Heart left ventricle (tissue), 16 donors: ENCODE measurements around the gene LAMA2. TPM values are rescaled to one million over a fixed set of nuclear protein-coding genes. Genes with fewer than 3 reads are reported as not detected.

Experiments used
- ATAC-seq, 4 donors: fragments of 200-7000 bp; cut with Tn5 transposase; one replicate each; pipeline ENCODE4 v1.9.1; 2020 to 2022; ENCODE audit warnings: moderate library complexity in 4 of 4, mild to moderate bottlenecking in 3 of 4, moderate number of reproducible peaks in 1 of 4
- DNase-seq, 5 donors: peaks; one replicate each; pipeline ENCODE4 v3.0.0-alpha.2; 2020
- H3K27ac ChIP-seq, 12 donors: fragments of 200-600 bp; sonication (generic) in 4 of 12; one replicate each; pipeline versions ENCODE4 v1.5.0 to v1.8.0; 2016 to 2022; ENCODE audit warnings: mild to moderate bottlenecking in 2 of 12
- H3K27me3 ChIP-seq, 9 donors: fragments of 200-600 bp; sonication (generic) in 2 of 9; one replicate each; pipeline versions ENCODE4 v1.5.1 to v1.8.0; 2016 to 2022; ENCODE audit warnings: mild to moderate bottlenecking in 3 of 9
- H3K36me3 ChIP-seq, 9 donors: fragments of 200-600 bp; sonication (generic) in 2 of 9; one replicate each; pipeline versions ENCODE4 v1.5.0 to v1.8.0; 2018 to 2022; ENCODE audit warnings: mild to moderate bottlenecking in 2 of 9
- H3K4me1 ChIP-seq, 12 donors: fragments of 200-600 bp; sonication (generic) in 4 of 12; one replicate each; pipeline versions ENCODE4 v1.5.0 to v1.8.0; 2016 to 2022; ENCODE audit warnings: mild to moderate bottlenecking in 3 of 12
- H3K4me3 ChIP-seq, 12 donors: fragments of 200-600 bp; sonication (generic) in 4 of 12; one replicate each; pipeline versions ENCODE4 v1.5.0 to v1.8.0; 2017 to 2022; ENCODE audit warnings: mild to moderate bottlenecking in 9 of 12, moderate library complexity in 4 of 12
- H3K9me3 ChIP-seq, 12 donors: fragments of 200-600 bp; sonication (generic) in 4 of 12; one replicate each; pipeline versions ENCODE4 v1.5.0 to v1.8.0; 2016 to 2022; ENCODE audit warnings: mild to moderate bottlenecking in 1 of 12
- POLR2A ChIP-seq, 2 donors: fragments of 450-650 bp; IDR thresholded peaks; one replicate each; pipeline ENCODE4 v1.6.1; 2017; ENCODE audit warnings: antibody characterized with exemption in 2 of 2, mild to moderate bottlenecking in 2 of 2, moderate library complexity in 2 of 2
- WGBS, 4 donors: extraction: QIAGEN DNeasy Blood & Tissue Kit in 2 of 4; methylation state at CpG; one replicate each; pipeline versions ENCODE4 v1.1.5 to v1.1.7; 2013 to 2018; 5-methylcytosine and 5-hydroxymethylcytosine counted together
- intact Hi-C, 10 donors: fragments of 100-400 bp; cut with DNase I; formaldehyde crosslinking; loops; one replicate each; pipeline versions ENCODE4 v1.11.1 to v1.14.2; 2022
- polyA plus RNA-seq, 2 donors: library from polyadenylated mRNA; stranded (reverse); fragments of 200-250 nt; gene quantifications; one replicate each; pipeline ENCODE4 v1.2.3, GENCODE V29; 2013
- total RNA-seq, 9 donors: library from RNA; depleted of rRNA in 2 of 9; stranded (reverse); fragments of >200 nt in 2 of 9; fragmentation: NEBNext Ultra II Directional in 3 of 9; extraction: Animal tissue kit (Norgen Biotek cat#: 25700) in 3 of 9; gene quantifications; one replicate each; pipeline versions ENCODE4 v1.1.0 to v1.2.4, GENCODE V29; 2016 to 2023
- TF ChIP-seq, protein P1 (sequence below), 12 donors: fragments of 200-600 bp; sonication (generic) in 4 of 12; IDR thresholded peaks; one replicate each; pipeline versions ENCODE4 v1.5.0 to v1.8.0; 2018 to 2022; ENCODE audit warnings: antibody characterized with exemption in 12 of 12, mild to moderate bottlenecking in 5 of 12
- donor health status: ischemic (EF 13 %, LVEDD 7.1; RV severe dilation, severe dysfunction).
- donor health status: healthy with polysubstance abuse.
- donor health status: DM: no; HTN: yes; CAD: no.
- donor health status: DM: no; HTN: no; CAD: no.
- donor health status: ischemic (EF 25% LVEDD 6.9; RV normal size, moderate dysfunction).
- donor health status: ischemic (EF 25% LVEDD 5.7; RV mildly dilated, moderate dysfunction).
- donor health status: healthy.
- donor health status: DM: yes; HTN: yes; CAD: no.
- donor health status: ischemic (EF 35%, LVEDD 5.7; RV mildly dilated, moderate dysfunction).
- donor health status: nonischemic (EF 11% LVEDD 7.7; RV severe dilation, severe dysfunction).
- donor health status: DM: yes; HTN: yes; CAD: no.
- donor health status: PGD.
- donor health status: ischemic (EF 29% LVEDD 5.4; RV normal size, mild dysfunction).
- donor health status: nonischemic (EF 23%, LVEDD 6.1; RV moderate dilation, normal function).

LAMA2 gene
- total and polyA plus RNA-seq, 11 donors, result 34.8 to 299 (median 206) TPM

DNA sequence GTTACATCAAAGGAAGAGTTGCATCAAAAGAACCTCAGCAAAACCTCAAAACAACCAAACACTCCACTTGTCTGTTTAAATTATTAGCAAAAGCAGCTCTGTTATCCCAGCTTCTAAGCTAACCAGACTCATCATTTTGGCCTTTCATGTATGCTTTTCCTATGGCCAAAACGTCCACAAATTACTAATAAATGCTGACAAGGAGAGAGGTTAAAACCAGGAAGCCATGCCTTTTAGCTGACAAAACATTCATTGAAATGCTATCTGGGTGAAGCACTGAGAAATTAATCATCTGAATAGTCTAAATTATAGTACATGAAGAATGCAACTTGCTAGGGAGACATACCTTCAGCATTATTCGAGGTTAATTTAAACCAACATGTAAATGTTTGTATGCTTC is 80.6 kb downstream of the LAMA2 start:
- Histone ChIP-seq H3K27me3 (no peaks in the 10 kb centered on the region), H3K36me3 (peaks cover 0 to 9% (median 0%) of the 10 kb centered on the region in 9 donors), H3K4me3 (no peak overlapping the region), H3K4me1 (peaks cover 0 to 49% (median 19%) of the 10 kb centered on the region in 12 donors), H3K27ac (no peak overlapping the region), H3K9me3 (no peaks in the 10 kb centered on the region)
- TF ChIP-seq, protein P1, sequence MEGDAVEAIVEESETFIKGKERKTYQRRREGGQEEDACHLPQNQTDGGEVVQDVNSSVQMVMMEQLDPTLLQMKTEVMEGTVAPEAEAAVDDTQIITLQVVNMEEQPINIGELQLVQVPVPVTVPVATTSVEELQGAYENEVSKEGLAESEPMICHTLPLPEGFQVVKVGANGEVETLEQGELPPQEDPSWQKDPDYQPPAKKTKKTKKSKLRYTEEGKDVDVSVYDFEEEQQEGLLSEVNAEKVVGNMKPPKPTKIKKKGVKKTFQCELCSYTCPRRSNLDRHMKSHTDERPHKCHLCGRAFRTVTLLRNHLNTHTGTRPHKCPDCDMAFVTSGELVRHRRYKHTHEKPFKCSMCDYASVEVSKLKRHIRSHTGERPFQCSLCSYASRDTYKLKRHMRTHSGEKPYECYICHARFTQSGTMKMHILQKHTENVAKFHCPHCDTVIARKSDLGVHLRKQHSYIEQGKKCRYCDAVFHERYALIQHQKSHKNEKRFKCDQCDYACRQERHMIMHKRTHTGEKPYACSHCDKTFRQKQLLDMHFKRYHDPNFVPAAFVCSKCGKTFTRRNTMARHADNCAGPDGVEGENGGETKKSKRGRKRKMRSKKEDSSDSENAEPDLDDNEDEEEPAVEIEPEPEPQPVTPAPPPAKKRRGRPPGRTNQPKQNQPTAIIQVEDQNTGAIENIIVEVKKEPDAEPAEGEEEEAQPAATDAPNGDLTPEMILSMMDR (IDR thresholded peaks at IDR 0.05), result no peak
- no peak for TF ChIP-seq POLR2A (IDR thresholded peaks at IDR 0.05)
- DNase-seq (no peak), ATAC-seq (no peak)
- intact Hi-C loops, result no loop called here
- 53 to 67% (median 54%) methylated on average over 2 of the region's 2 CpGs for WGBS, 4 donors

DNA sequence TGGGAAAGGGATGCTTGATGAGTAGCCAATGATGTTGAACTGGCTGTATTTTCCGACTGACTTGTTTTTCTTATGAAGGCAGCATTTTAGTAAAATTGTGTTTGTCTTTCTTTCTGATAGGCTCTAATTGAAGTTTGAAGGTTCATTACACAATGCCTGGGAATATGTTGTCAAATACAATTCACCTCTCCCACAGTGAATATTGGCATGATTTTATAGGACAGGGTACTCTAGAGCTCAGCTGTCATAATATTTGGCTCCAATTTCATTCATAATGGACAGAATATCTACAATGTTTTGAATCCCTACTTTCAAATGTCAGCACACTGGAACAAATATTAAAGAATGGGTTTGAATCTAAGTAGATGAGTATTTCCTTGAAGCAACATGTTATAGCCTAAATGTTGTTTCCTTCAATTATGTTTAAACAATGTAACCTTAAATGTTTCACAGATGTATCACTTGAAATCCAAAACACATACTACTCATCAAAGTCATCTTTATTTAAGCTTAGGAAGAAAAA is 81.4 kb downstream of the LAMA2 start:
- DNase-seq (no peak), ATAC-seq (no peak)
- intact Hi-C loops, result no loop called here
- Histone ChIP-seq H3K4me3 (no peak overlapping the region), H3K4me1 (peaks cover 0 to 43% (median 18%) of the 10 kb centered on the region in 12 donors), H3K9me3 (no peaks in the 10 kb centered on the region), H3K27ac (no peak overlapping the region), H3K36me3 (peaks cover 0 to 9% (median 0%) of the 10 kb centered on the region in 9 donors), H3K27me3 (no peaks in the 10 kb centered on the region)
- 67 to 92% (median 79%) methylated on average over 1 of the region's 1 CpG for WGBS, 4 donors
- TF ChIP-seq, protein P1 (IDR thresholded peaks at IDR 0.05), result no peak
- no peak for TF ChIP-seq POLR2A (IDR thresholded peaks at IDR 0.05)

- Histone ChIP-seq H3K4me1 (peaks cover 0 to 43% (median 18%) of the 10 kb centered on the region in 12 donors), H3K27ac (no peak overlapping the region), H3K4me3 (no peak overlapping the region), H3K27me3 (no peaks in the 10 kb centered on the region), H3K9me3 (no peaks in the 10 kb centered on the region), H3K36me3 (peaks cover 0 to 9% (median 0%) of the 10 kb centered on the region in 9 donors)
- TF ChIP-seq, protein P1 (IDR thresholded peaks at IDR 0.05), result no peak
- no peak for TF ChIP-seq POLR2A (IDR thresholded peaks at IDR 0.05)
- intact Hi-C loops, result no loop called here
- DNase-seq (no peak), ATAC-seq (no peak)
These were observed 81.8 kb downstream of the LAMA2 start for GRCh38 chr6:128964771-128965170.

GRCh38 chr6:128966934-128967333 is 84.0 kb downstream of the LAMA2 start:
- peaks cover 0 to 9% (median 0%) of the 10 kb centered on the region in 9 donors for H3K36me3 ChIP-seq
- no peak overlapping the region for H3K4me3 ChIP-seq
- DNase-seq (no peak), ATAC-seq (no peak)
- H3K27ac ChIP-seq, result no peak overlapping the region
- TF ChIP-seq, protein P1 (IDR thresholded peaks at IDR 0.05), result no peak
- no peak for TF ChIP-seq POLR2A (IDR thresholded peaks at IDR 0.05)
- peaks cover 0 to 42% (median 18%) of the 10 kb centered on the region in 12 donors for H3K4me1 ChIP-seq
- WGBS, 4 donors, result 86 to 100% (median 95%) methylated on average over 1 of the region's 1 CpG
- intact Hi-C loops, result no loop called here
- no peaks in the 10 kb centered on the region for H3K9me3 ChIP-seq
- H3K27me3 ChIP-seq, result no peaks in the 10 kb centered on the region
